Adrenal gland (tissue), 12 donors: Measurements from ENCODE around the gene RBMS1. TPM values are rescaled to one million over a fixed set of nuclear protein-coding genes. Genes with fewer than 3 reads are reported as not detected.

Experiments
- DNase-seq, 7 donors: peaks; one replicate each; pipeline ENCODE4 v3.0.0-alpha.2; 2019 to 2020
- H3K27ac ChIP-seq, 5 donors: fragments of 200-600 bp; sonication (generic) in 4 of 5; 1 replicate in 3 of 5; 2 replicates in 2 of 5; pipeline versions ENCODE4 v1.5.1 to v1.8.0; 2016 to 2020; ENCODE audit warnings: mild to moderate bottlenecking in 1 of 5
- H3K27me3 ChIP-seq: fragments of 200-600 bp; 2 replicates; pipeline ENCODE4 v1.8.0; 2021
- H3K36me3 ChIP-seq, 2 donors: fragments of 200-600 bp; replicated peaks in 1 of 2; 1 replicate in 1 of 2; 2 replicates in 1 of 2; pipeline versions ENCODE4 v1.5.1 to v1.8.0; 2018 to 2022
- H3K4me1 ChIP-seq, 2 donors: fragments of 200-600 bp; replicated peaks in 1 of 2; 1 replicate in 1 of 2; 2 replicates in 1 of 2; pipeline versions ENCODE4 v1.5.1 to v1.8.0; 2018 to 2021
- H3K4me3 ChIP-seq, 4 donors: fragments of 200-600 bp; sonication (generic) in 3 of 4; one replicate each; pipeline ENCODE4 v1.5.1; 2016 to 2018
- H3K9me3 ChIP-seq, 3 donors: fragments of 200-600 bp; sonication (generic) in 1 of 3; replicated peaks in 1 of 3; 1 replicate in 2 of 3; 2 replicates in 1 of 3; pipeline versions ENCODE4 v1.5.1 to v1.8.0; 2016 to 2021
- POLR2A ChIP-seq, 2 donors: fragments of 450-650 bp; IDR thresholded peaks; one replicate each; pipeline ENCODE4 v1.6.1; 2017; ENCODE audit warnings: antibody characterized with exemption in 2 of 2, mild to moderate bottlenecking in 2 of 2, moderate library complexity in 1 of 2
- WGBS, 4 donors: extraction: QIAGEN DNeasy Blood & Tissue Kit in 2 of 4; methylation state at CpG; one replicate each; pipeline versions ENCODE4 v1.1.5 to v1.1.7; 2013 to 2017; 5-methylcytosine and 5-hydroxymethylcytosine counted together
- intact Hi-C, 2 donors: fragments of 100-400 bp; cut with DNase I; formaldehyde crosslinking; loops; one replicate each; pipeline versions ENCODE4 v1.14.1 to v1.15.0; 2022 to 2023
- polyA plus RNA-seq, 3 donors: library from polyadenylated mRNA; stranded (reverse); fragments of 200-250 nt in 2 of 3; fragments of 350-450 nt in 1 of 3; fragmentation: Illumina TruSeq in 1 of 3; extraction: RNeasy Lipid Tissue Mini Kit (QIAGEN cat#74804) in 1 of 3; gene quantifications; one replicate each; pipeline ENCODE4 v1.2.3, GENCODE V29; 2013 to 2014
- total RNA-seq, 9 donors: library from RNA; depleted of rRNA in 4 of 9; stranded (reverse); fragments of >200 nt in 4 of 9; fragments of 120-200 nt in 1 of 9; fragmentation: NEBNext Ultra II Directional in 1 of 9; extraction: Animal tissue kit (Norgen Biotek cat#: 25700) in 1 of 9; gene quantifications; one replicate each; pipeline versions ENCODE4 v1.1.0 to v1.2.4, GENCODE V29; 2013 to 2023
- TF ChIP-seq, protein P1 (sequence below), 6 experiments: fragments of 450-650 bp in 4 of 6; fragments of 200-600 bp in 2 of 6; sonication (generic) in 1 of 6; IDR thresholded peaks; 1 replicate in 5 of 6; 2 replicates in 1 of 6; pipeline versions ENCODE4 v1.5.1 to v1.8.0; 2016 to 2021; ENCODE audit warnings: antibody characterized with exemption in 6 of 6, mild to moderate bottlenecking in 2 of 6, moderate library complexity in 1 of 6
- donor health status: healthy with polysubstance abuse.
- donor health status: Bipolar disorder and iron deficiency.
- donor health status: DM: yes; HTN: yes; CAD: no.
- donor health status: DM: no; HTN: no; CAD: no.
- donor health status: DM: no; HTN: no; CAD: no.
- donor health status: DM: yes; HTN: yes; CAD: no.

The RBMS1 gene
- total and polyA plus RNA-seq, 12 donors = 24.2 to 62.1 (median 37.1) TPM

DNA sequence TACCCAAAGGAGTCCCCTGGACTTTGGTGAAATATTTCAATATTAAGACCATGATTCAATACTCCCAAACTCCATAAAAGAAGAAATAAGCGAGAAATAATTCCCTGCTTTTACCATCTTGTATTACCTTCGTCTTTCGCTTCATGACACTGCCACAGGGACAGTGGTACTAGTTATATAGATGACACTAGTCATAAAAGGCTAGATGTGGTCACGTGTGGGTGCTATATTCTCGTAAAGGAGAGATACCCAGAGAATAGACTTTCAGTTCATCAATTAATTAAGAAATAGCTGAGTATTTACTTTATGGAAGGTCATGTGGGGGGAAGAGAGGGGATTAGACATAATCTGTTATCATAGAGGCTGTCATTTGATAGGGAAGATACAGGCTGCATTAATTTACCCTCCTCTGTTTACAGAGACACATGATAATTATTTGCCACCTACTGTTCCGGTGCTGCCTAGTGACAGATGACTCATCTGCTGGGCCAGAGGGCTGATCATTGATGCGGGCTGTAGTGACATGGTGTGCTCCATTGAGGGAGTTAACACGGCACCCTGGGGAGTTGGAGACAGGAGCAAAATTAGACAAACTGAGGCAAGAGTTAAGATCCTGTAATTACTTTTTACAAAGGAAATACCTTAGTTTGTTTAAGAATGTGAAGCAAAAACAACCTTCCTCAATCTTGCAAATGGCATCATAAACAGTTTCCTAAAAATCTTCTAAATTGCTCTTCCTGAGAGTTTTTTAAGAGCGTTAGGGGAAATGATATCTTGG is 215.3 kb downstream of the RBMS1 start:
- Histone ChIP-seq H3K4me1 (peaks cover 0 to 22% of the 10 kb centered on the region in 2 donors), H3K27ac (peak overlapping the region in 2 of 5 donors; percentile 26 to 47), H3K36me3 (peaks cover 0 to 42% of the 10 kb centered on the region in 2 donors), H3K4me3 (no peak overlapping the region), H3K27me3 (no peaks in the 10 kb centered on the region), H3K9me3 (no peaks in the 10 kb centered on the region)
- WGBS, 4 donors = 78 to 88% (median 84%) methylated on average over 9 of the region's 9 CpGs
- no peak for DNase-seq
- TF ChIP-seq, protein P1, sequence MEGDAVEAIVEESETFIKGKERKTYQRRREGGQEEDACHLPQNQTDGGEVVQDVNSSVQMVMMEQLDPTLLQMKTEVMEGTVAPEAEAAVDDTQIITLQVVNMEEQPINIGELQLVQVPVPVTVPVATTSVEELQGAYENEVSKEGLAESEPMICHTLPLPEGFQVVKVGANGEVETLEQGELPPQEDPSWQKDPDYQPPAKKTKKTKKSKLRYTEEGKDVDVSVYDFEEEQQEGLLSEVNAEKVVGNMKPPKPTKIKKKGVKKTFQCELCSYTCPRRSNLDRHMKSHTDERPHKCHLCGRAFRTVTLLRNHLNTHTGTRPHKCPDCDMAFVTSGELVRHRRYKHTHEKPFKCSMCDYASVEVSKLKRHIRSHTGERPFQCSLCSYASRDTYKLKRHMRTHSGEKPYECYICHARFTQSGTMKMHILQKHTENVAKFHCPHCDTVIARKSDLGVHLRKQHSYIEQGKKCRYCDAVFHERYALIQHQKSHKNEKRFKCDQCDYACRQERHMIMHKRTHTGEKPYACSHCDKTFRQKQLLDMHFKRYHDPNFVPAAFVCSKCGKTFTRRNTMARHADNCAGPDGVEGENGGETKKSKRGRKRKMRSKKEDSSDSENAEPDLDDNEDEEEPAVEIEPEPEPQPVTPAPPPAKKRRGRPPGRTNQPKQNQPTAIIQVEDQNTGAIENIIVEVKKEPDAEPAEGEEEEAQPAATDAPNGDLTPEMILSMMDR (IDR thresholded peaks at IDR 0.05) = no peak
- TF ChIP-seq POLR2A (IDR thresholded peaks at IDR 0.05) = no peak
- intact Hi-C loops = no loop called here

DNA sequence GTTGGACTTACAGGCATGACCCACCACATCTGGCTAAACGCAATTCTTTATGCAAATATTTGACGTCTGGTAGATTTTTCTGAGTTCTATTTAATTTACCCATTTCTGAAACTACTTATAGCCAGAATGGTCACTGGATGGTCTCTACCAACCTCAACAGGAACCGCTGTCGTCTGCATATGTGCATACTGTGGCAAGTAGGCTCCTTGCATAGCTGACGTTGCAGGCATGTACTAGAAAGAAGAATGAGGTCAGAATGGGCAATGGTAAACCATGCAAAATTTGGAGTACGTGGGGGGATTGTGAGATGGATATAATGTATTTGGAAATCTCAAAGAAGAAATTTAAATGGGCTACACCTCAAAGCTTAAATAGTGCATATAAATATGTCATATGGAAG is 216.5 kb downstream of the RBMS1 start:
- Histone ChIP-seq H3K27me3 (no peaks in the 10 kb centered on the region), H3K4me3 (no peak overlapping the region), H3K27ac (no peak overlapping the region), H3K4me1 (peaks cover 0 to 22% of the 10 kb centered on the region in 2 donors), H3K36me3 (peaks cover 0 to 46% of the 10 kb centered on the region in 2 donors), H3K9me3 (no peaks in the 10 kb centered on the region)
- intact Hi-C loops = no loop called here
- no peak for DNase-seq
- TF ChIP-seq POLR2A (IDR thresholded peaks at IDR 0.05) = no peak
- TF ChIP-seq, protein P1 (IDR thresholded peaks at IDR 0.05) = no peak
- 94 to 97% (median 95%) methylated on average over 6 of the region's 6 CpGs for whole genome bisulfite sequencing, 4 donors

DNA sequence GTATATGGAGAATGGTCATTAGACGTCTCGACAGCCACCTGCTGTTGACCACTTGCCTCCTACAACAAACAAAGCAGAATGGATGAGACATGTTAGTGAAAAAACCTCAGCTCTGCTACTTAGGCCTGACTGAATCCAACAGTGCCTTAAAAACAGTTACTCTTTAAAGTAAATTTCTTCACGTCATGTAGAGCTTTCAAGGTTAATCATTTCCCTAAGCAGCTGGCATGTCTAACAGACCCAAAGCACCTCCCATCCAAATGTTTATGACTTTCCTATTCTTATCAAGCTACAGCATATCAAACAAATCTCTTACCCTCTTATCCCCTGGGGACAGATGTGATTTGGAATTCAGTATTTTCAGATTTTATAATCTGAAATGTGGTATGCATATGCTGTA is 218.0 kb downstream of the RBMS1 start:
- no peak for DNase-seq

More for the DNA sequence above, 218.0 kb downstream of the RBMS1 start:
- H3K4me3 ChIP-seq = no peak overlapping the region
- no peaks in the 10 kb centered on the region for H3K27me3 ChIP-seq
- peaks cover 0 to 25% of the 10 kb centered on the region in 2 donors for H3K4me1 ChIP-seq
- no peak for TF ChIP-seq POLR2A (IDR thresholded peaks at IDR 0.05)
- TF ChIP-seq, protein P1 (IDR thresholded peaks at IDR 0.05) = no peak
- no peaks in the 10 kb centered on the region for H3K9me3 ChIP-seq
- WGBS, 4 donors = 75 to 83% (median 80%) methylated on average over 3 of the region's 3 CpGs
- peaks cover 0 to 46% of the 10 kb centered on the region in 2 donors for H3K36me3 ChIP-seq
- intact Hi-C loops = no loop called here
- H3K27ac ChIP-seq = no peak overlapping the region
